HL-60 (cell line): ENCODE results near the gene AMDHD1.

Source experiments
- DNase-seq, 2 experiments: peaks; one replicate each; pipeline ENCODE4 v3.0.0-alpha.2; 2010 to 2020; ENCODE audit warnings: low read depth in 1 of 2, low spot score in 1 of 2
- H3K27ac ChIP-seq: fragments of 250-450 bp; sonication (Bioruptor Pico); replicated peaks from 2 replicates; pipeline ENCODE4 v1.5.1; 2020; ENCODE audit warnings: mild to moderate bottlenecking, moderate library complexity
- H3K27me3 ChIP-seq: fragments of 250-450 bp; sonication (Bioruptor Pico); 2 replicates; pipeline ENCODE4 v1.5.1; 2021; ENCODE audit warnings: mild to moderate bottlenecking, moderate library complexity; ENCODE audit not compliant: insufficient read depth, poor library complexity, severe bottlenecking
- H3K4me3 ChIP-seq: replicated peaks from 2 replicates; pipeline ENCODE4 v1.5.1; 2011; ENCODE audit warnings: mild to moderate bottlenecking, control low read depth, low read length; ENCODE audit not compliant: insufficient read depth
- CTCF ChIP-seq: IDR thresholded peaks from one replicate; pipeline ENCODE4 v1.5.1; 2011; ENCODE audit warnings: low read length, control low read depth, inconsistent platforms; ENCODE audit not compliant: insufficient read depth
- GABPA ChIP-seq: IDR thresholded peaks from 2 replicates; pipeline ENCODE4 v1.6.1; 2012; ENCODE audit warnings: low read depth
- POLR2AphosphoS5 ChIP-seq: IDR thresholded peaks from 2 replicates; pipeline ENCODE4 v1.6.1; 2012; ENCODE audit warnings: low read depth
- REST ChIP-seq: IDR thresholded peaks from 2 replicates; pipeline ENCODE4 v1.6.1; 2012; ENCODE audit warnings: low read depth; ENCODE audit not compliant: insufficient replicate concordance
- SPI1 ChIP-seq: IDR thresholded peaks from 2 replicates; pipeline ENCODE4 v1.6.1; 2012; ENCODE audit warnings: low read depth, mild to moderate bottlenecking, borderline replicate concordance

The AMDHD1 gene

GRCh38 chr12:95986635-95987570 is 43.8 kb downstream of the AMDHD1 start:
- Histone ChIP-seq H3K4me3 (no peak overlapping the region), H3K27me3 (no peaks in the 10 kb centered on the region), H3K27ac (no peak overlapping the region)
- no peak for DNase-seq
- TF ChIP-seq REST (no peak), POLR2AphosphoS5 (no peak), CTCF (no peak), GABPA (no peak), SPI1 (no peak)

GRCh38 chr12:95988506-95989275 is 45.6 kb downstream of the AMDHD1 start:
- Histone ChIP-seq H3K4me3 (no peak overlapping the region), H3K27me3 (no peaks in the 10 kb centered on the region), H3K27ac (no peak overlapping the region)
- TF ChIP-seq REST (no peak), SPI1 (no peak), GABPA (no peak), CTCF (no peak), POLR2AphosphoS5 (no peak)
- DNase-seq, result no peak

- TF ChIP-seq POLR2AphosphoS5, result no peak
- Histone ChIP-seq H3K4me3 (no peak overlapping the region), H3K27me3 (no peaks in the 10 kb centered on the region), H3K27ac (no peak overlapping the region)
- no peak for DNase-seq
Measured at GRCh38 chr12:95989504-95990123, 46.5 kb downstream of the AMDHD1 start.

GRCh38 chr12:95990136-95990535 is 47.0 kb downstream of the AMDHD1 start:
- no peak for DNase-seq
- Histone ChIP-seq H3K4me3 (no peak overlapping the region), H3K27ac (no peak overlapping the region), H3K27me3 (no peaks in the 10 kb centered on the region)
- TF ChIP-seq GABPA (no peak), POLR2AphosphoS5 (no peak), CTCF (no peak), REST (no peak), SPI1 (no peak)
